ENCODE data around the gene PRLR.
"Not testable (repeated sequence)": the region's sequence is repeated elsewhere in the genome, so short reads cannot be mapped to it uniquely, and the experiment has no call there.

GRCh38 chr5:35035929-35036328 is 194.4 kb downstream of the PRLR start:
- TF ChIP-seq CTCF (IDR thresholded peaks at IDR 0.05; ENCODE audit: low read depth, low read length); EZH2phosphoT487 (IDR thresholded peaks at IDR 0.05; ENCODE audit: low read depth): not testable (repeated sequence)

Data from OCI-LY3 (cell line).